ENCODE measurements around the gene NANS. TPM values are rescaled to one million over a fixed set of nuclear protein-coding genes. Genes with fewer than 3 reads are reported as not detected.

NANS gene
- total RNA-seq, 1 donor from 2014 or later: 44.4 TPM

- Mint-ChIP-seq H3K4me1 (ENCODE audit: low read depth, unreplicated experiment) (peaks cover 7% of the 10 kb centered on the region), H3K9me3 (ENCODE audit: unreplicated experiment) (no peaks in the 10 kb centered on the region), H3K4me3 (ENCODE audit: unreplicated experiment) (no peak overlapping the region), H3K27ac (ENCODE audit: unreplicated experiment) (no peak overlapping the region), H3K27me3 (ENCODE audit: low read depth, unreplicated experiment) (no peaks in the 10 kb centered on the region), H3K36me3 (ENCODE audit: low read depth, unreplicated experiment) (peaks cover 22% of the 10 kb centered on the region)
- Histone ChIP-seq H3K4me2 (ENCODE audit: low read length) (no peak overlapping the region), H3K27me3 (ENCODE audit: insufficient read depth, low read length) (no peaks in the 10 kb centered on the region), H3K9me3 (ENCODE audit: insufficient read depth, low read depth, low read length) (no peaks in the 10 kb centered on the region), H3K9ac (ENCODE audit: low read length) (no peak overlapping the region), H3K36me3 (ENCODE audit: insufficient read depth, low read length) (peaks cover 12% of the 10 kb centered on the region), H3K4me3 (ENCODE audit: insufficient read depth, low read depth, low read length) (no peak overlapping the region), H3K4me1 (ENCODE audit: insufficient read depth, low read length) (peaks cover 9% of the 10 kb centered on the region), H4K20me1 (ENCODE audit: insufficient read depth, low read length) (no peaks in the 10 kb centered on the region), H2AFZ (ENCODE audit: low read depth, low read length) (no peak overlapping the region), H3K27ac (ENCODE audit: low read depth, low read length) (no peak overlapping the region), H3K79me2 (ENCODE audit: insufficient read depth, low read length) (no peaks in the 10 kb centered on the region)
- TF ChIP-seq, protein P1, sequence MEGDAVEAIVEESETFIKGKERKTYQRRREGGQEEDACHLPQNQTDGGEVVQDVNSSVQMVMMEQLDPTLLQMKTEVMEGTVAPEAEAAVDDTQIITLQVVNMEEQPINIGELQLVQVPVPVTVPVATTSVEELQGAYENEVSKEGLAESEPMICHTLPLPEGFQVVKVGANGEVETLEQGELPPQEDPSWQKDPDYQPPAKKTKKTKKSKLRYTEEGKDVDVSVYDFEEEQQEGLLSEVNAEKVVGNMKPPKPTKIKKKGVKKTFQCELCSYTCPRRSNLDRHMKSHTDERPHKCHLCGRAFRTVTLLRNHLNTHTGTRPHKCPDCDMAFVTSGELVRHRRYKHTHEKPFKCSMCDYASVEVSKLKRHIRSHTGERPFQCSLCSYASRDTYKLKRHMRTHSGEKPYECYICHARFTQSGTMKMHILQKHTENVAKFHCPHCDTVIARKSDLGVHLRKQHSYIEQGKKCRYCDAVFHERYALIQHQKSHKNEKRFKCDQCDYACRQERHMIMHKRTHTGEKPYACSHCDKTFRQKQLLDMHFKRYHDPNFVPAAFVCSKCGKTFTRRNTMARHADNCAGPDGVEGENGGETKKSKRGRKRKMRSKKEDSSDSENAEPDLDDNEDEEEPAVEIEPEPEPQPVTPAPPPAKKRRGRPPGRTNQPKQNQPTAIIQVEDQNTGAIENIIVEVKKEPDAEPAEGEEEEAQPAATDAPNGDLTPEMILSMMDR (IDR thresholded peaks at IDR 0.05; ENCODE audit: insufficient read depth, low read depth, low read length): no peak
- no peak for TF ChIP-seq EZH2 (IDR thresholded peaks at IDR 0.05; ENCODE audit: insufficient read depth, low read length)
- FAIRE-seq (no peak), DNase-seq (ENCODE audit: low read depth) (no peak)
Measured at GRCh38 chr9:98021306-98022040, 35.1 kb upstream of the NANS start.

GRCh38 chr9:98022447-98022846 is 34.1 kb upstream of the NANS start:
- Mint-ChIP-seq H3K36me3 (ENCODE audit: low read depth, unreplicated experiment) (peaks cover 19% of the 10 kb centered on the region), H3K9me3 (ENCODE audit: unreplicated experiment) (no peaks in the 10 kb centered on the region), H3K4me1 (ENCODE audit: low read depth, unreplicated experiment) (peaks cover 7% of the 10 kb centered on the region), H3K4me3 (ENCODE audit: unreplicated experiment) (no peak overlapping the region), H3K27ac (ENCODE audit: unreplicated experiment) (no peak overlapping the region), H3K27me3 (ENCODE audit: low read depth, unreplicated experiment) (no peaks in the 10 kb centered on the region)
- Histone ChIP-seq H3K4me1 (ENCODE audit: insufficient read depth, low read length) (peaks cover 9% of the 10 kb centered on the region), H3K4me3 (ENCODE audit: insufficient read depth, low read depth, low read length) (no peak overlapping the region), H3K79me2 (ENCODE audit: insufficient read depth, low read length) (no peaks in the 10 kb centered on the region), H3K27me3 (ENCODE audit: insufficient read depth, low read length) (no peaks in the 10 kb centered on the region), H3K27ac (ENCODE audit: low read depth, low read length) (no peak overlapping the region), H3K4me2 (ENCODE audit: low read length) (no peak overlapping the region), H2AFZ (ENCODE audit: low read depth, low read length) (no peak overlapping the region), H3K9ac (ENCODE audit: low read length) (no peak overlapping the region), H3K36me3 (ENCODE audit: insufficient read depth, low read length) (peaks cover 5% of the 10 kb centered on the region), H3K9me3 (ENCODE audit: insufficient read depth, low read depth, low read length) (no peaks in the 10 kb centered on the region), H4K20me1 (ENCODE audit: insufficient read depth, low read length) (no peaks in the 10 kb centered on the region)
- peak; percentile 58 for DNase-seq (ENCODE audit: low read depth)
- TF ChIP-seq, protein P1 (IDR thresholded peaks at IDR 0.05; ENCODE audit: insufficient read depth, low read depth, low read length): no peak
- no peak for TF ChIP-seq EZH2 (IDR thresholded peaks at IDR 0.05; ENCODE audit: insufficient read depth, low read length)
- no peak for FAIRE-seq

- TF ChIP-seq EZH2 (IDR thresholded peaks at IDR 0.05; ENCODE audit: insufficient read depth, low read length): no peak
- TF ChIP-seq, protein P1 (IDR thresholded peaks at IDR 0.05; ENCODE audit: insufficient read depth, low read depth, low read length): no peak
- Histone ChIP-seq H3K27me3 (ENCODE audit: insufficient read depth, low read length) (no peaks in the 10 kb centered on the region), H3K4me1 (ENCODE audit: insufficient read depth, low read length) (peaks cover 9% of the 10 kb centered on the region), H3K9me3 (ENCODE audit: insufficient read depth, low read depth, low read length) (no peaks in the 10 kb centered on the region), H3K79me2 (ENCODE audit: insufficient read depth, low read length) (no peaks in the 10 kb centered on the region), H3K36me3 (ENCODE audit: insufficient read depth, low read length) (no peaks in the 10 kb centered on the region), H3K9ac (ENCODE audit: low read length) (no peak overlapping the region), H4K20me1 (ENCODE audit: insufficient read depth, low read length) (no peaks in the 10 kb centered on the region), H3K4me2 (ENCODE audit: low read length) (no peak overlapping the region), H3K27ac (ENCODE audit: low read depth, low read length) (no peak overlapping the region), H3K4me3 (ENCODE audit: insufficient read depth, low read depth, low read length) (no peak overlapping the region), H2AFZ (ENCODE audit: low read depth, low read length) (no peak overlapping the region)
- no peak overlapping the region for H3K4me3 Mint-ChIP-seq (ENCODE audit: unreplicated experiment)
- no peaks in the 10 kb centered on the region for H3K27me3 Mint-ChIP-seq (ENCODE audit: low read depth, unreplicated experiment)
- DNase-seq (ENCODE audit: low read depth) (no peak), FAIRE-seq (no peak)
- peaks cover 14% of the 10 kb centered on the region for H3K36me3 Mint-ChIP-seq (ENCODE audit: low read depth, unreplicated experiment)
- H3K27ac Mint-ChIP-seq (ENCODE audit: unreplicated experiment): no peak overlapping the region
- peaks cover 7% of the 10 kb centered on the region for H3K4me1 Mint-ChIP-seq (ENCODE audit: low read depth, unreplicated experiment)
- no peaks in the 10 kb centered on the region for H3K9me3 Mint-ChIP-seq (ENCODE audit: unreplicated experiment)
Measured at GRCh38 chr9:98024702-98025101, 31.8 kb upstream of the NANS start.
